CD8-positive, alpha-beta memory T cell (primary cell): ENCODE results near the gene DHRS13. TPM values are rescaled to one million over a fixed set of nuclear protein-coding genes. Genes with fewer than 3 reads are reported as not detected.

Experiments used
- CTCF ChIA-PET: fragments of 350-600 bp; sonication (Branson Sonifier 250); formaldehyde crosslinking; loops from one replicate; lab custom pipeline; 2021; ENCODE audit warnings: antibody characterized with exemption; lab: Charles Lee
- POLR2A ChIA-PET: fragments of 350-600 bp; sonication (Branson Sonifier 250); formaldehyde crosslinking; loops from one replicate; lab custom pipeline; 2021; ENCODE audit warnings: antibody characterized with exemption; lab: Charles Lee
- DNase-seq, 5 donors: peaks; one replicate each; pipeline versions ENCODE4 v3.0.0 to v3.0.0-alpha.2; 2020 to 2022; ENCODE audit warnings: mixed read lengths in 1 of 5
- H3K27ac ChIP-seq: one replicate; pipeline ENCODE4 v1.7.0; 2013; ENCODE audit warnings: low read depth, mild to moderate bottlenecking, low read length, moderate library complexity
- H3K27me3 ChIP-seq: 2 replicates; pipeline ENCODE4 v1.7.0; 2013; ENCODE audit warnings: low read length, mild to moderate bottlenecking; ENCODE audit not compliant: insufficient read depth, poor library complexity, severe bottlenecking
- H3K36me3 ChIP-seq: 2 replicates; pipeline ENCODE4 v1.7.0; 2013; ENCODE audit warnings: mild to moderate bottlenecking, low read length, moderate library complexity; ENCODE audit not compliant: insufficient read depth
- H3K4me1 ChIP-seq: 2 replicates; pipeline ENCODE4 v1.7.0; 2013; ENCODE audit warnings: mild to moderate bottlenecking, low read length, moderate library complexity; ENCODE audit not compliant: insufficient read depth
- H3K4me3 ChIP-seq: 2 replicates; pipeline ENCODE4 v1.7.0; 2013; ENCODE audit warnings: mild to moderate bottlenecking, low read length
- H3K9me3 ChIP-seq: 2 replicates; pipeline ENCODE4 v1.7.0; 2013; ENCODE audit warnings: mild to moderate bottlenecking, low read length
- H3K27ac Mint-ChIP-seq, 8 donors: one replicate each; pipeline ENCODE4 v1.8.0; 2020 to 2021; ENCODE audit warnings: mixed read lengths in 8 of 8, mild to moderate bottlenecking in 6 of 8, inconsistent platforms in 3 of 8, moderate library complexity in 3 of 8
- H3K27me3 Mint-ChIP-seq, 2 donors: one replicate each; pipeline ENCODE4 v1.8.0; 2020 to 2021; ENCODE audit warnings: mixed read lengths in 2 of 2, mild to moderate bottlenecking in 1 of 2, moderate library complexity in 1 of 2
- H3K36me3 Mint-ChIP-seq, 3 donors: one replicate each; pipeline ENCODE4 v1.8.0; 2020 to 2021; ENCODE audit warnings: mixed read lengths in 3 of 3, inconsistent platforms in 1 of 3, mild to moderate bottlenecking in 1 of 3
- H3K4me1 Mint-ChIP-seq, 3 donors: one replicate each; pipeline ENCODE4 v1.8.0; 2020 to 2021; ENCODE audit warnings: mixed read lengths in 3 of 3, inconsistent platforms in 1 of 3, mild to moderate bottlenecking in 1 of 3
- H3K4me3 Mint-ChIP-seq, 7 donors: one replicate each; pipeline ENCODE4 v1.8.0; 2020 to 2021; ENCODE audit warnings: mixed read lengths in 7 of 7, mild to moderate bottlenecking in 6 of 7, moderate library complexity in 4 of 7, inconsistent platforms in 2 of 7
- H3K9me3 Mint-ChIP-seq, 5 donors: one replicate each; pipeline ENCODE4 v1.8.0; 2020 to 2022; ENCODE audit warnings: mixed read lengths in 5 of 5, mild to moderate bottlenecking in 3 of 5, moderate library complexity in 2 of 5, inconsistent platforms in 1 of 5
- polyA plus RNA-seq: library from polyadenylated mRNA; unstranded; fragments of 300-500 nt; fragmentation: Illumina TruSeq; gene quantifications from one replicate; pipeline ENCODE4 v1.2.3, GENCODE V29; 2021
- total RNA-seq, 2 experiments: library from RNA; stranded (reverse); gene quantifications; one replicate each; pipeline ENCODE4 v1.2.3, GENCODE V29; 2021

The DHRS13 gene
- total RNA-seq, result 10 to 100 TPM; 32.6 to 34.7 TPM
- 26.5 TPM for polyA plus RNA-seq

- ChIA-PET CTCF (interaction anchor here (0.6 to 4.9 kb wide), 27 partner anchors 9 to 176 kb away, joined by 3 to 31 read pairs (median 4); partner anchors contain the start of genes FAM222B, NEK8, PHF12 and TLCD1), POLR2A (interaction anchor here (0.6 to 1.9 kb wide), 7 partner anchors 10 to 183 kb away, joined by 3 to 10 read pairs (median 5); partner anchors contain the start of genes PHF12 and RPL23A)
- H3K27me3 ChIP-seq, result no peaks in the 10 kb centered on the region
- Mint-ChIP-seq H3K4me1 (peaks cover 33 to 48% (median 37%) of the 10 kb centered on the region in 3 donors), H3K36me3 (peaks cover 0 to 52% (median 10%) of the 10 kb centered on the region in 3 donors), H3K4me3 (peak within 1 kb of the TSS; percentile 87 to 95 (median 92)), H3K27me3 (no peaks in the 10 kb centered on the region), H3K27ac (peak within 1 kb of the TSS; percentile 78 to 98 (median 96)), H3K9me3 (no peaks in the 10 kb centered on the region)
- H3K27ac ChIP-seq, result peak within 1 kb of the TSS; percentile 82
- H3K36me3 ChIP-seq, result peaks cover 17% of the 10 kb centered on the region
- H3K9me3 ChIP-seq, result no peaks in the 10 kb centered on the region
- H3K4me3 ChIP-seq, result peak within 1 kb of the TSS; percentile 71
- DNase-seq, result peak; percentile 93 to 97 (median 95)
- H3K4me1 ChIP-seq, result peaks cover 42% of the 10 kb centered on the region
Measured at GRCh38 chr17:28902819-28903545, at the start of gene DHRS13. Gene DHRS13 (minus strand): TSS chr17:28903079. CDS start chr17:28902944, 135 bp downstream.

- Mint-ChIP-seq H3K27ac (no peak overlapping the region), H3K4me3 (no peak overlapping the region), H3K4me1 (peaks cover 15 to 17% (median 15%) of the 10 kb centered on the region in 3 donors), H3K36me3 (peaks cover 0 to 31% (median 5%) of the 10 kb centered on the region in 3 donors), H3K9me3 (no peaks in the 10 kb centered on the region), H3K27me3 (peaks cover 0 to 4% of the 10 kb centered on the region in 2 donors)
- Histone ChIP-seq H3K4me1 (peaks cover 27% of the 10 kb centered on the region), H3K4me3 (peak overlapping the region; percentile 98), H3K9me3 (no peaks in the 10 kb centered on the region), H3K27me3 (no peaks in the 10 kb centered on the region), H3K36me3 (no peaks in the 10 kb centered on the region), H3K27ac (peak overlapping the region; percentile 85)
- peak; percentile 91 to 98 (median 97) for DNase-seq
- POLR2A ChIA-PET, result interaction anchor here (0.5 to 5.6 kb wide), 19 partner anchors 25 to 1411 kb away, joined by 3 to 65 read pairs (median 6); partner anchors contain the start of genes BLTP2, DHRS13, FAM222B and FLOT2
- CTCF ChIA-PET, result interaction anchor here (0.6 to 5.7 kb wide), 28 partner anchors 9 to 706 kb away, joined by 3 to 72 read pairs (median 4); partner anchors contain the start of genes DHRS13, FAM222B, FLOT2 and NEK8
Measured at GRCh38 chr17:28951991-28952975, 49.4 kb upstream of the DHRS13 start.

DNA sequence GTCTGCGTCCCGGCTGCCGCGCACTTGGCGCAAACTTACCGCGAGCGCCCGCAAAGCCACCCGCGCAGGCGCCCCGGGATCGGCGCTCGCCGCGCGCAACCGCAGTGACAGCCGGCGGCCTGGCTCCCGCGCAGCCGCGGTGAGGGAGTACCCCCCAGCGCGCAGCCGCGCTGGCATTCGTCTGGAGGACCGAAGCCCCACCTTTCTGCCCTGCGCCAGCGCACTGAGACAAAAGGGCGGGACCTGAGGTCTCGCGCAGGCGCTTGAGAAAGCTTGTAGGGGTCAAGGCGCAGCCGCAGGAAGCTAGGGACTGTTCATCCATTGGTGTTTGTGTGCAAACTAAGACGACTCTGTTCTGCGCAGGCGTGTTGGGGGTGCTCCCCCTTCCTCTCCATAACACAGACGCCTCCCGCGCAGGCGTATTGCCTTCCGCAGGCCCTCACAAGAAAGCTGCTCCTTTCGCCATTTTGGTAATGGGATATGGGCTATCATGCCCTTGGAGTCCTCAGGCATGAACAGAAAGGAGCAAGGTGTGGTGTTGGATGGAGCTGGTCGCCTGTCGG is 48.6 kb upstream of the DHRS13 start, which contains the start of gene PHF12:
PHF12 (minus strand) TSS at position 91 of the 563 bp plus-strand sequence. CDS start 558 bp downstream, outside the sequence.
- Mint-ChIP-seq H3K4me3 (peak within 1 kb of the TSS; percentile 91 to 98 (median 96)), H3K27me3 (peaks cover 0 to 4% of the 10 kb centered on the region in 2 donors), H3K9me3 (no peaks in the 10 kb centered on the region), H3K36me3 (peaks cover 0 to 36% (median 5%) of the 10 kb centered on the region in 3 donors), H3K27ac (peak within 1 kb of the TSS; percentile 91 to 99 (median 96)), H3K4me1 (peaks cover 20 to 23% (median 22%) of the 10 kb centered on the region in 3 donors)
- H3K9me3 ChIP-seq, result no peaks in the 10 kb centered on the region
- peaks cover 35% of the 10 kb centered on the region for H3K4me1 ChIP-seq
- H3K27me3 ChIP-seq, result no peaks in the 10 kb centered on the region
- DNase-seq, result peak in 4 of 5 donors; percentile 99 to 100 (median 100)
- ChIA-PET POLR2A (interaction anchor here (0.7 to 5.6 kb wide), 15 partner anchors 24 to 616 kb away, joined by 3 to 65 read pairs (median 6); partner anchors contain the start of genes BLTP2, DHRS13, FAM222B and FLOT2), CTCF (interaction anchor here (0.7 to 5.7 kb wide), 13 partner anchors 13 to 231 kb away, joined by 3 to 72 read pairs (median 4); partner anchors contain the start of genes FAM222B, NEK8, RPL23A and TLCD1)
- H3K4me3 ChIP-seq, result peak within 1 kb of the TSS; percentile 98
- peaks cover 3% of the 10 kb centered on the region for H3K36me3 ChIP-seq
- peak within 1 kb of the TSS; percentile 85 for H3K27ac ChIP-seq

- Mint-ChIP-seq H3K4me3 (peak overlapping the region; percentile 91 to 98 (median 96)), H3K27me3 (peaks cover 0 to 4% of the 10 kb centered on the region in 2 donors), H3K4me1 (peaks cover 27 to 29% (median 28%) of the 10 kb centered on the region in 3 donors), H3K36me3 (peaks cover 0 to 42% (median 8%) of the 10 kb centered on the region in 3 donors), H3K9me3 (no peaks in the 10 kb centered on the region), H3K27ac (peak overlapping the region; percentile 91 to 99 (median 96))
- Histone ChIP-seq H3K4me3 (peak overlapping the region; percentile 79), H3K27ac (peak overlapping the region; percentile 80), H3K36me3 (peaks cover 3% of the 10 kb centered on the region), H3K4me1 (peaks cover 41% of the 10 kb centered on the region), H3K27me3 (no peaks in the 10 kb centered on the region), H3K9me3 (no peaks in the 10 kb centered on the region)
- ChIA-PET POLR2A (interaction anchor here (0.7 to 5.6 kb wide), 16 partner anchors 13 to 616 kb away, joined by 3 to 65 read pairs (median 7); partner anchors contain the start of genes DHRS13, FAM222B, FLOT2 and IFT20), CTCF (interaction anchor here (0.7 to 5.7 kb wide), 15 partner anchors 14 to 231 kb away, joined by 3 to 72 read pairs (median 12); partner anchors contain the start of genes DHRS13, FAM222B, FLOT2 and NEK8)
- DNase-seq, result no peak
Measured at GRCh38 chr17:28950752-28951427, 48.0 kb upstream of the DHRS13 start.

- Mint-ChIP-seq H3K27ac (peak overlapping the region; percentile 91 to 99 (median 96)), H3K27me3 (peaks cover 0 to 4% of the 10 kb centered on the region in 2 donors), H3K9me3 (no peaks in the 10 kb centered on the region), H3K36me3 (peaks cover 0 to 47% (median 8%) of the 10 kb centered on the region in 3 donors), H3K4me1 (peaks cover 34 to 36% (median 35%) of the 10 kb centered on the region in 3 donors), H3K4me3 (peak overlapping the region; percentile 91 to 98 (median 96))
- ChIA-PET POLR2A (interaction anchor here (0.7 to 5.6 kb wide), 16 partner anchors 9 to 566 kb away, joined by 3 to 65 read pairs (median 5); partner anchors contain the start of genes DHRS13, FAM222B, FLOT2 and RPL23A), CTCF (interaction anchor here (1.3 to 5.7 kb wide), 12 partner anchors 14 to 231 kb away, joined by 3 to 72 read pairs (median 10); partner anchors contain the start of genes DHRS13, FLOT2, NEK8 and RPL23A)
- H3K4me3 ChIP-seq, result peak overlapping the region; percentile 79
- no peaks in the 10 kb centered on the region for H3K27me3 ChIP-seq
- peaks cover 3% of the 10 kb centered on the region for H3K36me3 ChIP-seq
- peak; percentile 50 to 82 (median 62) for DNase-seq
- peak overlapping the region; percentile 80 for H3K27ac ChIP-seq
- H3K4me1 ChIP-seq, result peaks cover 48% of the 10 kb centered on the region
- no peaks in the 10 kb centered on the region for H3K9me3 ChIP-seq
Measured at GRCh38 chr17:28950017-28950751, 47.3 kb upstream of the DHRS13 start.
